Measurements from ENCODE around the gene LIPT2.
"Not testable (repeated sequence)": the region's sequence is repeated elsewhere in the genome, so short reads cannot be mapped to it uniquely, and the experiment has no call there.

The LIPT2 gene

DNA sequence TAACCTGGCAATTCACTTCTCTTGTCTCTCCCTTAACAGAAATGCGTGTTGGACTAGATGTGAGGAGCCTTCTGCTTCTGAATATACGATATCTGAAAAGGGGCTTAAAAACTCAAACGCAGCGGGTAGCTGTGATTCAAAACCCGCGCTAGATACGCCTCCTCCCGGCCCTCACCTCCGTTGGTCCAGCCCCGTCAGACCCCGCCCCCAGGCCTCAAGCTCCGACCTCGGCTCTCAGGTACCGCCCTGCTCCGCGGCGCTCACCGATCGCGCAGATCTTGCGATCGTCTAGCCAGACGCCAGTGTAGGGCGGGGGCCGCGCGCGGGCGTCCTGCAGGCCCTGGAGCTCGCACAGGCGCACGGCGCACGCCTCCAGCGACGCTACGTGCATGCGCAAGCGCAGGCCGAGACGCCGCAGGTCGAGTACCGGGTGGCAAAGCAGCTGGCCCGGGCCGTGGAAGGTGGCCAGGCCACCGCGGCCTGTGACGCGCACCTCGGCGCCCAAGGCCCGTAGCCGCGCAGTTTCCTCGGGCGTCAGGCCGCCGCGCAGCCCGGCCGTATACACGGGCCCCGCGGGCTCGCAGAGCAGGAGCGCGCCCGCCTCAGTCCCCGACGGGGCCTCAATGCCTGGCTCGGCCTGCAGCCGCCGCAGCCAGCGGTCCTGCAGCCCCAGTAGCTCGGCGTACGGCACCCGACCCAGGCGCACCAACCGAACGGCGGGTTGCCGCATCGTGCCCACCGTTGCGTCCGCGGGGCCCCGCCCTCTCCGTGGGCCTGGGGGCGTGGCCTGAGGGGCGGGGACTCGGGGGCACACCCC lies at the start of gene LIPT2:
LIPT2 (minus strand) TSS at position 751 of the 817 bp plus-strand sequence; CDS start at position 730, 21 bp downstream.
- DNase-seq (ENCODE audit: low read depth in 2 of 2) = peak; percentile 94 to 95

DNA sequence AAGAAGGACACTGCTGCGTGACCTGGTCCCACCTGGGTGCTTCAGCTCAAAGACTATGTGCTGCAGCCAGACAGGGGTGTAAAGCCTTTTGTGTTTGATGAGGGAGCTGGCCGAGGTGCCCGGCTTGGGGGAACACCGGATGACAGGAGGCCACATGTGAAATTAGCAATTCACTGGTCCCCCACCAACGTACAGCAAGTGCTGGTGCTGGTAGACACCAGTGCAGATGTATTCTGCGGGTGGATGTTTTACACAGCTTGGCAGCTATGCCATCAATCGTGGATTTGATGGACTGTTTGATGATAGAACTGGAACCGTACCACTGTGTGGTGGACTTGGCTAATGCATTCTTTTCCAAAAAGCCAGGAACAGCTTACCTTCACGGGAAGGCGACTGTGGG lies 47.9 kb upstream of the LIPT2 start:
- no peak for DNase-seq (ENCODE audit: low read depth in 2 of 2)

DNA sequence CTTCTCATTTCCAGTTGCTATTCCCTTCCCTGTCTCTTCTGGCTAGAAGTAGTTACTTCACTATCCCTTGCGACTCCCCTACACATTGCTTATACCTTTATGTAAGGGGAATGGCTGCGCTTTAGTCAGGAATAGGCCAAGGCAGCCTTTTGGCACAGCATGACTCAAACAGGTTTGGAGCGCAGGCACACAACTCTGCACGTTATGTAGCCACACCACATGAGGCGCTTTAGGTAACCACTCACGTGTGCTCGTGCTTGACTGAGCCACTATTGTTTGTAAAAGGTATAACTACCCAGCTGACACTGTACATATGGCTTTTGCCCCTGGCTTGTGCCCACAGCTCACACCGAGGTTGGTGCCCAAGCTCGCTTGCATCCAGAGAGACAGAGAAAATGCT lies 46.7 kb upstream of the LIPT2 start:
- DNase-seq (ENCODE audit: low read depth in 2 of 2) = no peak

DNA sequence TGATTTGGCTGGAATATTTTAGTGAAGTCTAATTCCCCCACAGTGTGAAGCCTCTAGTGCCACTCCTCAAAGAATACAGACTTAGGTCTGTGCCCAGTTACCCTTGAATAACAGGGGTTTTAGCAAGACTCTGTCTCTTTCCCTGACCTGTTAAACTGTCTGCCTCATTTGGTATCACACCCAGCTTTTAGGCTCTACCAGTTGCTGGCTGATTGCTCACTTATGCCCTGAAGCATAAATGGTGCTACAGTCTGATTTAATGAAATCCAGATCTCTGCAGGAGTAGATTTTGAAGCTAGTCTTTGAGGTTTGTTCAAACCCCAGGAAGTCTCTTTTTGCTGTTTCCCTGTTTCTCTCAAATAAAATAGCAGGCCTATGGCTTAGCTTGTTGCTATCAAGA lies 45.2 kb upstream of the LIPT2 start:
- DNase-seq (ENCODE audit: low read depth in 2 of 2) = no peak

DNA sequence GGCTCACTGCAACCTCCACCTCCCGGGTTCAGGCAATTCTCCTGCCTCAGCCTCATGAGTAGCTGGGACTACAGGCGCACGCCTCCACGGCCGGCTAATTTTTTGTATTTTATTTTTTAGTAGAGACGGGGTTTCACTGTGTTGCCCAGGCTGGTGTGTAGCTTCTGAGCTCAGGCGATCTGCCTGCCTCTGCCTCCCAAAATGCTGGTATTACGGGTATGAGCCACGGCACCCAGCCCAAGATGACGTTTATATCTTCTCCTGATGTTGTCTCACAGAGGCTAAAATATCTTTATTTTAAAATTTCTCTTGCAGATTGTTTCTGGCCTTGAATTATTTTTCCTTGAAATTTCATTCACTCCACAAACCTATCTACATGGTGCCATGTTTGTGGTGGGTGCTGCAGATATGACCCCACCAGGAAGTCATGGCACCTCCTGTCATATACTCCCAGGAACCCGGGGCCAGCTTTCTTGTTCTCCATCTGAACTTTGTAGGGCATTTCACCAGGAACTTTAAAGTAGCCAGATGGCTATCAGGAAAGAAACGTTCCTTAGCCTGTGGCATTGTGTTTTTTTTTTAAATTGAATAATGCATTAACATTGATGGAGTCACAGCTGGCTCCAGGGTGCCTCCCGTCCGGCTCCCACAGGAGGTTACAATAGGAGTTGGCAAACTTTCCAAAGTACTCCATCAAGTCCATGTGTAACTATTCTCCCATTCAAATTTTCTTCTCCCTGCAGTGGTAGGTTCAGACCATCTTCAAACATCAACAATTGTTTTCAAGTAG lies 42.0 kb upstream of the LIPT2 start:
- no peak for DNase-seq (ENCODE audit: low read depth in 2 of 2)

DNA sequence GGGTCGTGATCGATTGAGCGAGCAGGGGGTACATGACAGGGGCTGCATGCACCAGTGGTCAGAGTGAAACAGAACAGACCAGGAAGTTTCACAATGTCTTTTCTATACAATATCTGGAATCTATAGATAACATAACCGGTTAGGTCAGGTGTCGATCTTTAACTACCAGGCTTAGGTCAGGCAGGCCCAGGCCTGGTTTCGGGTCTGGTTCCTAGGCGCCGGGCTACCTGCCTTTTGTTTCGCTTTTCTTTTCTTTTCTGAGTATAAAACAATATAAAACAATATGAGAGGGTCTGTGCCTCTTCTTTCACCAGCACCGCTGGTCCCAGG lies 41.4 kb upstream of the LIPT2 start:
- DNase-seq (ENCODE audit: low read depth in 2 of 2) = not testable (repeated sequence)

DNA sequence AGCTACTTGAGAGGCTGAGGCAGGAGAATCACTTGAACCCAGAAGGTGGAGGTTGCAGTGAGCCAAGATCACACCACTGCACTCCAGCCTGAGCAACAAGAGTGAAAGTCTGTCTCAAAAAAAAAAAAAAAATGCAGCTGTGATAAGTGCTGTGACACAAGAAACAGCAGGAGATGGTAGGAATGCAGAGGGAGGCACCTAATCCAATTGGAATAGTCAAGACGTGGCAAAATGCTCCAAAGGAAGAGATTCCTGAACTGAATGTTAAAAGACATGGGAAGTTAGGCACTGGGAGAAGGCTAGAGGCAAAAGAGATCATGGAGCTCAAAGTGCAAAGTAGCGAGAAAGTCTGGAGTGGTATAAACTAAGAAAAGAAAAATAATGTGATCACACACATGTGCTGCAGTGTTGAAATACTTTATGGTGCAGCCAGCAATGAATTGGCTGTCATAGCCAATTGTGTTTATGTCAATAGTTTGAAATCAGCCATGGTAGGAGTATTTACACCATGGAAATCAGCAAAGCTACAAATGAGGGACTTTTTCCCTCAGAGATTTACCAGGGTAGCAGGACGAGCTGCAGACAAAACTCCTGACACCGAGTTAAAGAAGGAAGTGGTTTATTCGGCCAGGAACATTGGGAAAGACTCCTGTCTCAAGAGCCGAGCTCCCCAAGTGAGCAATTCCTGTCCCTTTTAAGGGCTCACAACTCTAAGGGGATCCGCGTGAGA lies 40.9 kb upstream of the LIPT2 start:
- DNase-seq (ENCODE audit: low read depth in 2 of 2) = no peak

DNA sequence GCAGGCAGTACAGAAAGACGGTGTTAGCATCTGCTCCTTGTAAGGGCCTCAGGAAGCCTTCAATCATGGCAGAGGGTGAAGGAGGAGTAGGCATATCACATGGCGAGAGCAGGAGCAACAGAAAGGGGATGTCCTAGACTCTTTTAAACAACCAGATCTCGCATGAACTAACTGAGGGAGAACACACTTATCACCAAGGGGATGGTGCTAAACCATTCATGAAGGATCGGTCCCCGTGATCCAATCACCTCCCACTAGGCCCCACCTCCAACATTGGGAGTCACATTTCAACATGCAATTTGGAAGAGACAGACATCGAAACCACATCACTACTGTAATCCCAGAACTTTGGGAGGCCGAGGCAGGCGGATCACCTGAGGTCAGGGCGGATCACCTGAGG lies 39.9 kb upstream of the LIPT2 start:
- no peak for DNase-seq (ENCODE audit: low read depth in 2 of 2)

DNA sequence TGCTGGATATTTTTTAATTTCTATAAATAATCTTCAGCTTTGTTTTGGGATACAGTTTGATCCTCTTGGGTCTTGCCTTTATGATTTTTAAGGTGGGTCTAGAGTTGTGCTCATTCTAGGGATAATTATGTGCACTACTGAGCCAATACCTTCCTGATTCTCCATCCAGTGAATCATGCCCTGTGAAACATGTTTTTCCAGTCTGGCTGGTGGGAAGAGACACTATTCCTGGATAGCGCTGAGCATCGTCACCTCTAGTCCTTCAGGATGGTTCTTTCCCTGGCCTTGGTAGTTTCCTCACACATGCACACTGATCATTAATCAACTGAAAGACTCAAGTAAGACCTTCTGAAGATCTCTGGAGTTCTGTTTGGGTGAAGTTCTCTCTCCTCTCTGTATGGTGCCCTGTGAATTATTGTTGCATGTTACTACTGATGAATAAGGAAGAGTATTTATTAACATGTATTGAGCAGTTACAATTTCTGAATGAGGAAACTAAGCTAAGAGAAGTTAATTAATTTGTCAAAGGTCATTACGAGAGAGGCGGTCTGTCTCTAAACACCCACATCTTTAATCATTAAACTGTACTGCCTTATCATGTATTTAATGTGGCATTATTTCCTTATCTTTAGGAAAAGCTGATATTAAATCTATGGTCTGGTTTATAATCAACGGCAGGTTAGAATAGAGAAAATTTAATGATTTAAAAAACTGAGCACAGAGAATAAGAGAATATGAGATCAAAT lies 39.1 kb upstream of the LIPT2 start:
- DNase-seq (ENCODE audit: low read depth in 2 of 2) = no peak

DNA sequence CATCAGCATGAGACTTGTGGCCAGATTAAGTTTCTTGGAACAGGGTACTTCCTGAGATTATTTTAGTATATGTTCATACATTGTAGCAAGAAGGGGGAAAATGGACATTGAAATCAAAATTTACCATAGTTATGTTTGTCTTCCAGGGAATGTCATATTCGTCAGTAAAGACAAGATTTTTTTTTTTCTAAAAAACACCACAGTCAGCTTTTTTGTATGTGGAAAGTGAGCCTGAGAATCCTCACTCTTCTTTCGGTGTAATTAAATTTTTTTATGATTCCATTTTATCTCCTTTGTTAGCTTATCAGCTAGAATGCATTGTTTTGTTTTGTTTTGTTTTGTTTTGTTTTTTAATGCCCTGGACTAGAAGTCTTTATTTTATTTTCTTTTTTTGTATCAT lies 31.5 kb upstream of the LIPT2 start:
- no peak for DNase-seq (ENCODE audit: low read depth in 2 of 2)

DNA sequence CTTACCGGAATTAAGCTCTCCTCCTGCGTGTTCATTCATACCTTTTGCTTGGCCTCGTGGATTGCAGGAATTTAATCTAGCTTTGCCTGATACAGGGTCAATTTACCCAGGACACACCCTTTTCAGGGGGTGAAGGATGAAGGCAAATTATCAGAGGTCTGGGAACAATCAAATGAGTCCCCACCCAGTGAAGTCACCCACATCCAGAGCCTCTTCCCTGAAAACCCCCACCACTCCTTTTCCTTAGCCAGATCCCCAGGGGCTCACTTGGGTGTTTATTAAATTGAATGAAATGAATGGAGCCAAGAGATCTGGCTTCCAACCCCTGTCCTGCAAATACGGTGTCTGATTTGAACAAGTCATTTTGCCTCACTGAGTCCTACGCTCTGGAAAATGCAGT lies 31.0 kb upstream of the LIPT2 start:
- DNase-seq (ENCODE audit: low read depth in 2 of 2) = no peak

DNA sequence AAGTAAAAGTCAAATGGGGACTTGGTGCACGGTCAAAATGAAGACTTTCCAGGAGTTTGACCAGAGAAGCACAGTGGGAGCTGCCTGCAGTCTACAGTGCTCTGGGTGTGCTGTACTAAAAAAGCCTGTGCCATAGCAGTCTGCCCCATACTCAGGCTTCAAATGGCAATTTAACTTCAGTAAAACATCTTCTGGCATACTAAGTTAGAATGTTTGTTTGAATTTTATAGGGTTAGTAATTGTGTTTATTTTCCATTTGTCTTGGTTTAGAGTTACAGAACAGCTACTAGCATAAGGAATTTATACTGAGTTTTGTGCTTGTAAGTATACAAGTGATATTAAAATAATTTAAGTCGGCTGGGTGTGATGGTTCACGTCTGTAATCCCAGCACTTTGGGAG lies 29.3 kb upstream of the LIPT2 start:
- no peak for DNase-seq (ENCODE audit: low read depth in 2 of 2)

DNA sequence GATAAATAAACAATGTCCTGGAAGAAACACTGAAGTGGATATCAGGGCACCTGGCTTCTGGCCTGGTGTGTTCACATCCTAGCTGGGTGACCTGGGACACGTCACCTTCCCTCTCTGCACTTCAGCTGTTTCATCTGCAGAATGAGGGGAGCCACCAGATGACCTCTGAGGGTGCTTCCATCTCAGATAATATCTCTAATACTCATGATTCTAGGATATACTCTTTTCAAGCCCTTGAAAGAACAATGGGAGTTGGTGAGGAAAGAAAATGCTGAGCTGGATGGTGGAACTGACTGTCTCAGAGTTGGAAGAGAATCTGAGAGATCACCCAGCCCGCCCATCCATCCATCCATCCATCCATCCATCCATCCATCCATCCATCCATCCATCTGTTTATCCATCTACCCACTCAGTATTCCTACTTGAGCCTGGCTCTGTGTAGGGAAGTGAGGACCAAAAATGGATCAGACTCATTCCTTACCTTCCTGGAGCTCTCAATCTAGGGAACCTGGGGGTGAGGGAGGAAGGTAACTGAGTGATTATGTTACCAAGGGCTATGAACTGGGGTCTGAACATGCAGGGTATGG lies 28.2 kb upstream of the LIPT2 start:
- no peak for DNase-seq (ENCODE audit: low read depth in 2 of 2)

DNA sequence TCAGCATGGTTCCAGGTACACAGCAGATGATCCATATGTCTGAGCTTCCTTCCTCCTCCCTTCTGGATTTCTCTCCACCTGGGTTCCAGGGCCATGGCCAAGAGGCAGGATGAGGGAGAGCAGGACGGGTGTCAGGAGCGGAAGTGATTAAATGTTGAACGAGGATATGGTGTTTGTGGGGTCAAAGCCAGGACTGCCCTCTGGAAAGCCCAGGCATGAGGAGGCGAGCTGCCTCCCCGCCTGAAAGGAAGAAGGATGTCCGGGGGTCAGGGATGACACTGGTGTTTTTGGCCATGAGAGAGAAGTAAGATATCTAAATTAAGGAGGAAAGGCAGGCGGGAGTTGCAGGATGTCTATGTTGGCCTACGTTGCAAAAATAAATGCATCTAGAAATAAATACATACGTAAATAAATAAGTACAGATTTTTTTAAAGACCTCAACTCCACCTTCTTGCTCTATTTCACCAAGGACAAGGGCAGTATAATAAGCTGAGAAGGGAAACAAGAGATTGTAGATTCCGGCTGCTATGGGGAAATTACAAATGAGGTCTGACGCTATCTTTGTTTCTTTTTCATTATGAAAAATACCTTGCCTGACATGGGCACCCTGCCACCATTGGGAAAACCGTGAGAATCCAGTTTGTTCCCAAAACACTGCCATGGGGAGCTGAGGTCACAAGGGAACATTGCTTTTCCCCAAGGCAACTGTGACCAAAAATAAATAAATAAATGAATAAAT lies 27.6 kb upstream of the LIPT2 start:
- DNase-seq (ENCODE audit: low read depth in 2 of 2) = no peak

DNA sequence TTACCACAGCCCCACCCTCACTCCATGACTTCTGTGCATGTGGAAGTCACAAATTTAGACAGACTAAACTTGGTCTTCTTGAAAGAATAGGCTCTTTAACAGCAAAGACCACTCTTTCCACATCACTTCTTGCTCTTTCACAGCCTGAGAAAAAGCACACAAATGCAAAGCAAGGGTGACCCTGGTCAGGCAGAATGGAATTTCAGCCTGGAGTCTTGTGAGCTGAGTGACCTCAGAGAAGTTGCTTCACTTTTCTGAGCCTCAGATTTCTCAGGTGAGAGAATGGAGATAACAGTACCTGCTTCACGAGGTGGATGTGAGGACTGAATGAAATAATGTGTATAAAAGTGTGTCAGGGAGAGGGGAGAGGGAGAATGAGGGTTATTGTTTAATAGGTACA lies 26.8 kb upstream of the LIPT2 start:
- DNase-seq (ENCODE audit: low read depth in 2 of 2) = no peak

DNA sequence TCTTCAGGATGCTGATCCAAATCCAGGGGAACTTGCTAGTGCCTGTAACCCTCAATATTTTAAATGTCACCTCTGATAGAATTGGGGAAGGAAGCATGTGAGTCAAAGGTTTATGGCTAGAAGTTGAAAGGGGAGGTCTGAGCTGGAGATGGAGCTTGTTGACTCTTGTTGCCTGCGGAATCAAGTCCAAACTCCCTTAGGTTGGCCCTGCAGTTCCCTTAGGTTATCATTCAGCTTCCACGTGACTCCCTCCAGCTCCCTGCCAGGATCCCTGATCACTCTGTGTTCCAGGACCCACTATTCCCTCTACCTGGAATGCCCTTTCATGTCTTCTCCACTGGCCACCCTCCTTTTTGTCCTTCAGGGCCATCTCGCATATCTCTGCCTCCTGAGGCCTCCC lies 26.2 kb upstream of the LIPT2 start:
- DNase-seq (ENCODE audit: low read depth in 2 of 2) = no peak

DNA sequence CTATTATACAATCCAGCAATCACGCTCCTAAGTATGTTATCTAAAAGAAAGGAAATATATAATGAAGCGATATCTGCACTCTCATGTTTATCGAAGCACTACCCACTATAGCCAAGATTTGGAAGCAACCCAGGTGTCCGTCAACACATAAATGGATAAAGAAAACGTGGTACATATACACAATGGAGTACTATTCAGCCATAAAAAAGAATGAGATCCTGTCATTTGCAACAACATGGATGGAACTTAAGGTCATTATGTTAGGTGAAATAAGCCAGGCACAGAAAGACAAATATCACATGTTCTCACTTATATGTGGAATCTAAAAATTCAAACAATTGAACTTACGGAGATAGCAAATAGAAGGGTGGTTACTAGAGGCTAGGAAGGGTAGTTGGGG lies 24.1 kb upstream of the LIPT2 start:
- DNase-seq (ENCODE audit: low read depth in 2 of 2) = not testable (repeated sequence)

DNA sequence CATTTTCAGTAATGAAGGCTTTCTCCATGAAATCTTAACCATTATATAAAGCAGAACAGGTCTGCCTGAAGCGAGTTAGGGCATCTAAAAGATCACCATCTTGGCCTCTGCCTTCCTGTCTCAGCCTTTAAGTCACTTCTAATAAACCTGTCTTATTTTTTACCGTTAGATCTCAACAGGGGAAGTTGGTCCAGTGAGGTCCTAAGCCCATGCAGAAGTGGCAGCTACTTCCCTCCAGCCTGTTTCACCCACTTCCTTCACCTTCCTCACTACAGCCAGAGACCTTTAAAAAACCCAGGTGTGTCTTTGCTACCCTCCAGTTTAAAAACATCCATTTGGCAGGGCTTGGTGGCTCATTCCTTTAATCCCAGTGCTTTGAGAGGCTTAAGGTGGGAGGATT lies 14.1 kb upstream of the LIPT2 start:
- no peak for DNase-seq (ENCODE audit: low read depth in 2 of 2)

DNA sequence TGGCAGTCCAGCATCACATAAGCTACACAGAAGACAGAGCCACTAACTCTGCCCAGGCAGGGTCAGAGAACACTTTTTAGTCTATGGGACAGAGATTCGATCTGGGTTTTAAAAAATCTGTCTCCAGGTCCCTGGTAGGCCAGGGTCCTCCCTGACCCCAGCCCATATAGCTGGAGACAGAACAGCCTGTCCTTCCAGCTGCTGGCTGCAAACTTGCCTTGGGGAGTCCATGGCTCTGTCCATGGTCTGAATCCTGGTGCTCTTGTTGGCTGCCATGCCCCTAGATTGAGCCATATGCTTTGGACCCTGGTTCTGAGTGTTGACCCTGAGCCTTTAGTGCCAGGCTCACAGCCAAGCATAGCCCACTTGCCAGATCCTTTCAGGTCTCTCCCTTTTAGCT lies 13.3 kb upstream of the LIPT2 start:
- DNase-seq (ENCODE audit: low read depth in 2 of 2) = no peak

DNA sequence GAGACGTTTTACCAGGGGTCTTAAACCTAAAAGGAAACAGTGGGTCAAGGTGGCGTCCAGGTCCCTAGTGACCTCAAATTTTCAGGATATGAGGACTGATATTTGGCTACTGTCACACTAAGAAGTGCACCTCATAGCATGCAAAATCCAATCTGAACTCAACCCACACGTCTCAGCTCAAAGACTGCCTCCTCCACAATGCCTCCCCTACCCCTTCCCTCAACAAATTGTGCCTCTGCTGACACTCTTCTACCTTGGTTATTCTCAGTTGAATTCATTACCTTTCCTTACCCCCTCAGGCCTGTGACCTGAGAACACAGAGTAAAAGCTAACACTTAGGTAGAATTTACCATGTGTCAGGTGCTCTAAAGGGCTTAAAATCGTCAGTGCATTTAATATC lies 12.4 kb upstream of the LIPT2 start:
- no peak for DNase-seq (ENCODE audit: low read depth in 2 of 2)
